Adrenal gland (tissue), 12 donors: ENCODE measurements around the gene TOX2. TPM values are rescaled to one million over a fixed set of nuclear protein-coding genes. Genes with fewer than 3 reads are reported as not detected.

ENCODE experiments used
- DNase-seq, 7 donors: peaks; one replicate each; pipeline ENCODE4 v3.0.0-alpha.2; 2019 to 2020
- H3K27ac ChIP-seq, 5 donors: fragments of 200-600 bp; sonication (generic) in 4 of 5; 1 replicate in 3 of 5; 2 replicates in 2 of 5; pipeline versions ENCODE4 v1.5.1 to v1.8.0; 2016 to 2020; ENCODE audit warnings: mild to moderate bottlenecking in 1 of 5
- H3K27me3 ChIP-seq: fragments of 200-600 bp; 2 replicates; pipeline ENCODE4 v1.8.0; 2021
- H3K36me3 ChIP-seq, 2 donors: fragments of 200-600 bp; replicated peaks in 1 of 2; 1 replicate in 1 of 2; 2 replicates in 1 of 2; pipeline versions ENCODE4 v1.5.1 to v1.8.0; 2018 to 2022
- H3K4me1 ChIP-seq, 2 donors: fragments of 200-600 bp; replicated peaks in 1 of 2; 1 replicate in 1 of 2; 2 replicates in 1 of 2; pipeline versions ENCODE4 v1.5.1 to v1.8.0; 2018 to 2021
- H3K4me3 ChIP-seq, 4 donors: fragments of 200-600 bp; sonication (generic) in 3 of 4; one replicate each; pipeline ENCODE4 v1.5.1; 2016 to 2018
- H3K9me3 ChIP-seq, 3 donors: fragments of 200-600 bp; sonication (generic) in 1 of 3; replicated peaks in 1 of 3; 1 replicate in 2 of 3; 2 replicates in 1 of 3; pipeline versions ENCODE4 v1.5.1 to v1.8.0; 2016 to 2021
- CTCF ChIP-seq, 6 experiments: fragments of 450-650 bp in 4 of 6; fragments of 200-600 bp in 2 of 6; sonication (generic) in 1 of 6; IDR thresholded peaks; 1 replicate in 5 of 6; 2 replicates in 1 of 6; pipeline versions ENCODE4 v1.5.1 to v1.8.0; 2016 to 2021; ENCODE audit warnings: antibody characterized with exemption in 6 of 6, mild to moderate bottlenecking in 2 of 6, moderate library complexity in 1 of 6
- POLR2A ChIP-seq, 2 donors: fragments of 450-650 bp; IDR thresholded peaks; one replicate each; pipeline ENCODE4 v1.6.1; 2017; ENCODE audit warnings: antibody characterized with exemption in 2 of 2, mild to moderate bottlenecking in 2 of 2, moderate library complexity in 1 of 2
- WGBS, 4 donors: extraction: QIAGEN DNeasy Blood & Tissue Kit in 2 of 4; methylation state at CpG; one replicate each; pipeline versions ENCODE4 v1.1.5 to v1.1.7; 2013 to 2017; 5-methylcytosine and 5-hydroxymethylcytosine counted together
- intact Hi-C, 2 donors: fragments of 100-400 bp; cut with DNase I; formaldehyde crosslinking; loops; one replicate each; pipeline versions ENCODE4 v1.14.1 to v1.15.0; 2022 to 2023
- polyA plus RNA-seq, 3 donors: library from polyadenylated mRNA; stranded (reverse); fragments of 200-250 nt in 2 of 3; fragments of 350-450 nt in 1 of 3; fragmentation: Illumina TruSeq in 1 of 3; extraction: RNeasy Lipid Tissue Mini Kit (QIAGEN cat#74804) in 1 of 3; gene quantifications; one replicate each; pipeline ENCODE4 v1.2.3, GENCODE V29; 2013 to 2014
- total RNA-seq, 9 donors: library from RNA; depleted of rRNA in 4 of 9; stranded (reverse); fragments of >200 nt in 4 of 9; fragments of 120-200 nt in 1 of 9; fragmentation: NEBNext Ultra II Directional in 1 of 9; extraction: Animal tissue kit (Norgen Biotek cat#: 25700) in 1 of 9; gene quantifications; one replicate each; pipeline versions ENCODE4 v1.1.0 to v1.2.4, GENCODE V29; 2013 to 2023
- donor health status: healthy with polysubstance abuse.
- donor health status: Bipolar disorder and iron deficiency.
- donor health status: DM: yes; HTN: yes; CAD: no.
- donor health status: DM: no; HTN: no; CAD: no.
- donor health status: DM: no; HTN: no; CAD: no.
- donor health status: DM: yes; HTN: yes; CAD: no.

The TOX2 gene
- total and polyA plus RNA-seq, 12 donors = 0.33 to 7.6 (median 2.8) TPM

- Histone ChIP-seq H3K27me3 (peaks cover 3% of the 10 kb centered on the region), H3K4me3 (no peak overlapping the region), H3K9me3 (no peaks in the 10 kb centered on the region), H3K27ac (no peak overlapping the region), H3K4me1 (no peaks in the 10 kb centered on the region), H3K36me3 (no peaks in the 10 kb centered on the region)
- intact Hi-C loops = no loop called here
- TF ChIP-seq CTCF (IDR thresholded peaks at IDR 0.05) = no peak
- no peak for TF ChIP-seq POLR2A (IDR thresholded peaks at IDR 0.05)
- DNase-seq = no peak
- WGBS, 4 donors = 73 to 79% (median 77%) methylated on average over 4 of the region's 4 CpGs
These were observed 176.4 kb downstream of the TOX2 start for GRCh38 chr20:44091026-44091425.

- peak in 2 of 7 donors; percentile 41 to 51 for DNase-seq
These were observed 178.0 kb downstream of the TOX2 start for GRCh38 chr20:44092551-44093248.

GRCh38 chr20:44093249-44093582 is 178.6 kb downstream of the TOX2 start:
- Histone ChIP-seq H3K36me3 (no peaks in the 10 kb centered on the region), H3K27ac (no peak overlapping the region), H3K27me3 (peaks cover 3% of the 10 kb centered on the region), H3K4me1 (no peaks in the 10 kb centered on the region), H3K9me3 (no peaks in the 10 kb centered on the region), H3K4me3 (no peak overlapping the region)
- TF ChIP-seq CTCF (IDR thresholded peaks at IDR 0.05) (peak in 1 of 6 experiments; percentile 9), POLR2A (IDR thresholded peaks at IDR 0.05) (no peak)
- WGBS, 4 donors = 65 to 77% (median 67%) methylated on average over 2 of the region's 2 CpGs
- no peak for DNase-seq
- intact Hi-C loops = no loop called here

More at GRCh38 chr20:44092551-44093248, 178.0 kb downstream of the TOX2 start:
- no peak overlapping the region for H3K27ac ChIP-seq
- no peaks in the 10 kb centered on the region for H3K4me1 ChIP-seq
- H3K36me3 ChIP-seq = no peaks in the 10 kb centered on the region
- WGBS, 4 donors = 47 to 52% (median 50%) methylated on average over 8 to 9 of the region's 9 CpGs
- no peaks in the 10 kb centered on the region for H3K9me3 ChIP-seq
- H3K27me3 ChIP-seq = peaks cover 3% of the 10 kb centered on the region
- intact Hi-C loops = no loop called here
- H3K4me3 ChIP-seq = no peak overlapping the region
- TF ChIP-seq CTCF (IDR thresholded peaks at IDR 0.05) = peak; percentile 13 to 58 (median 28)
- no peak for TF ChIP-seq POLR2A (IDR thresholded peaks at IDR 0.05)

GRCh38 chr20:44095831-44096230 is 181.2 kb downstream of the TOX2 start:
- no peak for TF ChIP-seq CTCF (IDR thresholded peaks at IDR 0.05)
- TF ChIP-seq POLR2A (IDR thresholded peaks at IDR 0.05) = no peak
- no peak for DNase-seq
- no peaks in the 10 kb centered on the region for H3K4me1 ChIP-seq
- no peaks in the 10 kb centered on the region for H3K9me3 ChIP-seq
- peaks cover 3% of the 10 kb centered on the region for H3K27me3 ChIP-seq
- intact Hi-C loops = no loop called here
- WGBS, 4 donors = 69 to 81% (median 77%) methylated on average over 7 of the region's 7 CpGs
- H3K36me3 ChIP-seq = no peaks in the 10 kb centered on the region
- H3K4me3 ChIP-seq = no peak overlapping the region
- H3K27ac ChIP-seq = no peak overlapping the region
